ENCODE results near the gene CEP290. TPM values are rescaled to one million over a fixed set of nuclear protein-coding genes. Genes with fewer than 3 reads are reported as not detected.

CEP290 gene, protein sequence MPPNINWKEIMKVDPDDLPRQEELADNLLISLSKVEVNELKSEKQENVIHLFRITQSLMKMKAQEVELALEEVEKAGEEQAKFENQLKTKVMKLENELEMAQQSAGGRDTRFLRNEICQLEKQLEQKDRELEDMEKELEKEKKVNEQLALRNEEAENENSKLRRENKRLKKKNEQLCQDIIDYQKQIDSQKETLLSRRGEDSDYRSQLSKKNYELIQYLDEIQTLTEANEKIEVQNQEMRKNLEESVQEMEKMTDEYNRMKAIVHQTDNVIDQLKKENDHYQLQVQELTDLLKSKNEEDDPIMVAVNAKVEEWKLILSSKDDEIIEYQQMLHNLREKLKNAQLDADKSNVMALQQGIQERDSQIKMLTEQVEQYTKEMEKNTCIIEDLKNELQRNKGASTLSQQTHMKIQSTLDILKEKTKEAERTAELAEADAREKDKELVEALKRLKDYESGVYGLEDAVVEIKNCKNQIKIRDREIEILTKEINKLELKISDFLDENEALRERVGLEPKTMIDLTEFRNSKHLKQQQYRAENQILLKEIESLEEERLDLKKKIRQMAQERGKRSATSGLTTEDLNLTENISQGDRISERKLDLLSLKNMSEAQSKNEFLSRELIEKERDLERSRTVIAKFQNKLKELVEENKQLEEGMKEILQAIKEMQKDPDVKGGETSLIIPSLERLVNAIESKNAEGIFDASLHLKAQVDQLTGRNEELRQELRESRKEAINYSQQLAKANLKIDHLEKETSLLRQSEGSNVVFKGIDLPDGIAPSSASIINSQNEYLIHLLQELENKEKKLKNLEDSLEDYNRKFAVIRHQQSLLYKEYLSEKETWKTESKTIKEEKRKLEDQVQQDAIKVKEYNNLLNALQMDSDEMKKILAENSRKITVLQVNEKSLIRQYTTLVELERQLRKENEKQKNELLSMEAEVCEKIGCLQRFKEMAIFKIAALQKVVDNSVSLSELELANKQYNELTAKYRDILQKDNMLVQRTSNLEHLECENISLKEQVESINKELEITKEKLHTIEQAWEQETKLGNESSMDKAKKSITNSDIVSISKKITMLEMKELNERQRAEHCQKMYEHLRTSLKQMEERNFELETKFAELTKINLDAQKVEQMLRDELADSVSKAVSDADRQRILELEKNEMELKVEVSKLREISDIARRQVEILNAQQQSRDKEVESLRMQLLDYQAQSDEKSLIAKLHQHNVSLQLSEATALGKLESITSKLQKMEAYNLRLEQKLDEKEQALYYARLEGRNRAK (N-terminal part only)
- total RNA-seq: 8.1 TPM
- long read RNA-seq, partial matches to known transcripts: 2 of 4 reads
- long read RNA-seq, other reads (novel, unspliced or antisense): 2 of 4 reads

DNA sequence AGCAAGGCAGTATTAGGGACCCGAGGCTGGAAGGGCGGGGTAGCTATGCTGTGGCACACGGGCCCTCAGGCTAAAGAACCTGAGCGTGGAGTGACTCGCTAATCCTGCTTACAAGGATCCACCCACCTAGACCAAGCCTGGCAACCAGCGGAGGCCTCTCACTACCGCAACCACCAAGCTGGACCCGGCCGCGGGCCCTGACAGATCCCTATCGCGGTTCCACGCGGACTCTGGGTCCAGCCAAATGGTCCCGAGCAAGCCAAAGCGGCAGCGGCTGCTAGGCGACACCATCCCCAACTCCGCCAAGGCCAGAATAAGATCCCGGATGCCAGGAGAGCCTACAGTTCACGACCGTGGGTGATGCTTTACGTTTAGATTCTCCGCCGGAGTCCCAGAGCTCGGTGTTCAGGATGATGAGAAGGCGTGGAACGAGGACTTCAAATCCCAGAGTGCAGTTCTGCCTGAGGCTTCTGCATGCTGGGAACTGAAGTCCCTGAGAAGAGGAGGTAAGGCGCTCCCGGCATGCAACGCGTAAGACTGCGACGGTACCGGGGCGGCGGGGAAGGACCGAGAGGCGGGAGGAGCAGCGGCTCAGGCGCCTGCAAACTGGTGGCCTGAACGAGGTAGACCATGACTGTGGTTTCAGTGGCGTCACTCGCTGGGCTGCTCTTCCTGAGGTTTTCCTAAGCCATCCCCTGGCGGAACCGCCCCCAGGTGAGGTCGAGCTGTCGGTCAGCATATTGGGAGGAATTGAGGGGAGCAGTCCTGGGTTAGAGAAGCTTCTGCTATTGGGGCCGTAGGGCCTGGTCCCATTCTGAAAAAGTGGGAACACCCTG is at the start of gene CEP290, which contains the start of gene TMTC3:
Gene CEP290, minus strand, starts transcription at position 315 of the 836 bp plus-strand sequence. CDS start 781 bp downstream, outside the sequence.
Gene TMTC3, plus strand, starts transcription at position 534 of the 836 bp plus-strand sequence. CDS start 6,009 bp downstream, outside the sequence.
- intact Hi-C loops (cut with micrococcal nuclease): no loop called here
- Histone ChIP-seq H3K27me3 (ENCODE audit: low read depth) (no peaks in the 10 kb centered on the region), H3K4me3 (peak within 1 kb of the TSS; percentile 77), H3K9me3 (replicated peaks) (no peaks in the 10 kb centered on the region), H3K36me3 (peaks cover 15% of the 10 kb centered on the region), H3K4me1 (peaks cover 38% of the 10 kb centered on the region), H3K27ac (replicated peaks) (peak within 1 kb of the TSS; percentile 82)
- TF ChIP-seq, protein P1, sequence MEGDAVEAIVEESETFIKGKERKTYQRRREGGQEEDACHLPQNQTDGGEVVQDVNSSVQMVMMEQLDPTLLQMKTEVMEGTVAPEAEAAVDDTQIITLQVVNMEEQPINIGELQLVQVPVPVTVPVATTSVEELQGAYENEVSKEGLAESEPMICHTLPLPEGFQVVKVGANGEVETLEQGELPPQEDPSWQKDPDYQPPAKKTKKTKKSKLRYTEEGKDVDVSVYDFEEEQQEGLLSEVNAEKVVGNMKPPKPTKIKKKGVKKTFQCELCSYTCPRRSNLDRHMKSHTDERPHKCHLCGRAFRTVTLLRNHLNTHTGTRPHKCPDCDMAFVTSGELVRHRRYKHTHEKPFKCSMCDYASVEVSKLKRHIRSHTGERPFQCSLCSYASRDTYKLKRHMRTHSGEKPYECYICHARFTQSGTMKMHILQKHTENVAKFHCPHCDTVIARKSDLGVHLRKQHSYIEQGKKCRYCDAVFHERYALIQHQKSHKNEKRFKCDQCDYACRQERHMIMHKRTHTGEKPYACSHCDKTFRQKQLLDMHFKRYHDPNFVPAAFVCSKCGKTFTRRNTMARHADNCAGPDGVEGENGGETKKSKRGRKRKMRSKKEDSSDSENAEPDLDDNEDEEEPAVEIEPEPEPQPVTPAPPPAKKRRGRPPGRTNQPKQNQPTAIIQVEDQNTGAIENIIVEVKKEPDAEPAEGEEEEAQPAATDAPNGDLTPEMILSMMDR (IDR thresholded peaks at IDR 0.05; ENCODE audit: borderline replicate concordance): no peak
- DNase-seq: peak; percentile 93

DNA sequence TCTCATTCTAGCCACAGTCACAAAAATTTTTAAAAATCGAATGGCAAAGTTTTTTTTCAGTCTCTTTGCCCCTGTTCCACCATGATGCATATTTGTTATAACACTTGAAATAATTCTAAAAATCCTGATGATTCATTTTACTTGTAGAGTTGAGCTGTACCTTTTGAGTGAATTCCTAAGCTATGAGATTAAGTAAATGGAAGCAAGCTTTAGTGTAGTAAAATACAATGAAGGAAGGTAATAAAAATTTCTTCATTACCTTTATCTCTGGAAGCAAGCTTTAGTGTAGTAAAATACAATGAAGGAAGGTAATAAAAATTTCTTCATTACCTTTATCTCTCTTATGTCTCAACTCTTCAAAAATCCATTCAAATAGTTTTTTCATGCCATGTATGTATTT is 46.3 kb upstream of the CEP290 start:
- H3K4me1 ChIP-seq: no peaks in the 10 kb centered on the region
- peaks cover 33% of the 10 kb centered on the region for H3K36me3 ChIP-seq
- no peak for DNase-seq
- peaks cover 6% of the 10 kb centered on the region for H3K9me3 ChIP-seq (replicated peaks)
- H3K27me3 ChIP-seq (ENCODE audit: low read depth): no peaks in the 10 kb centered on the region
- no peak overlapping the region for H3K27ac ChIP-seq (replicated peaks)
- H3K4me3 ChIP-seq: no peak overlapping the region
- intact Hi-C loops (cut with micrococcal nuclease): no loop called here
- TF ChIP-seq, protein P1 (IDR thresholded peaks at IDR 0.05; ENCODE audit: borderline replicate concordance): no peak

DNA sequence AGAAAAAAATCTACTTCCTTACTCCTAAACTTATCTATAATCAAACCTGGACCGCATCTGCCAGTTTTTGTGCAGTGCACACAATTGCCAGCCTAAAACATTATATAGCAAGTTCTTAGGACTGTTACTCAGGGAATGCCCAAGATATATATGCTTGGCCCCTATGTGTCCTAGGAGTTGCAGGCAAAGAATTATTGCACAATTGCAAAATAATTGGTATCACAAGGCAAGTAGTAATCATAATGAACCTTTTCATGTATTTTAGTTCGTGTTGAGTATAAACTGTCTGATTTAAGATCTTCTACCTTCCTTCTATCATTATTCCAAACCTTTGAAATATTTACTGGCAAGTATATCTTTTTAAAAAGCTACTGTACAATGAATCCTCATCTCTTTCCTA is 45.7 kb upstream of the CEP290 start:
- TF ChIP-seq, protein P1 (IDR thresholded peaks at IDR 0.05; ENCODE audit: borderline replicate concordance): no peak
- Histone ChIP-seq H3K9me3 (replicated peaks) (peaks cover 6% of the 10 kb centered on the region), H3K27ac (replicated peaks) (no peak overlapping the region), H3K4me3 (no peak overlapping the region), H3K4me1 (no peaks in the 10 kb centered on the region), H3K27me3 (ENCODE audit: low read depth) (no peaks in the 10 kb centered on the region), H3K36me3 (peaks cover 38% of the 10 kb centered on the region)
- intact Hi-C loops (cut with micrococcal nuclease): no loop called here
- DNase-seq: no peak

DNA sequence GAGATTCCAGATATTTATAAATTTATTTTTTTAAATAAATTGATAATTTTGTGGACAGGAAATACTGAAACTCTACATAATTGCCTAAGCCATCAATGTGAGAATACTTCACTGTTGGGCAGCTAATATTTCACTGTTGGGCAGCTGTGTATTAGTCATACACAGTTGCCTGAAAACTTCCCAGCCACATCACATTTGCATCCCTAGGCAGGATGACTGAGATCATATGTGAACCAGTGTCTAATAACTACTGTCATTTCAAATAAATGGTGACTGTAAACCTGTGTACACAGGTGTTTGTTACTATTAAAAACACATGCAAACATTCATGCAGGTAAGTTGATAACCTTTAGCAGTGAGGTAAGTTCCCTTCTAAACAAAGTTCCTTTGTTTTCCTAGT is 44.1 kb upstream of the CEP290 start:
- TF ChIP-seq, protein P1 (IDR thresholded peaks at IDR 0.05; ENCODE audit: borderline replicate concordance): no peak
- Histone ChIP-seq H3K27ac (replicated peaks) (no peak overlapping the region), H3K4me1 (no peaks in the 10 kb centered on the region), H3K36me3 (peaks cover 52% of the 10 kb centered on the region), H3K4me3 (no peak overlapping the region), H3K9me3 (replicated peaks) (peaks cover 6% of the 10 kb centered on the region), H3K27me3 (ENCODE audit: low read depth) (no peaks in the 10 kb centered on the region)
- intact Hi-C loops (cut with micrococcal nuclease): no loop called here
- no peak for DNase-seq

Data from left ventricle myocardium inferior (tissue), 1 donor.